Activated gamma-delta T cell (primary cell): ENCODE data around the gene MYL7.

Experiments
- DNase-seq: peaks from one replicate; lab custom pipeline; 2025; lab: John Stamatoyannopoulos, UW

The MYL7 gene

DNA sequence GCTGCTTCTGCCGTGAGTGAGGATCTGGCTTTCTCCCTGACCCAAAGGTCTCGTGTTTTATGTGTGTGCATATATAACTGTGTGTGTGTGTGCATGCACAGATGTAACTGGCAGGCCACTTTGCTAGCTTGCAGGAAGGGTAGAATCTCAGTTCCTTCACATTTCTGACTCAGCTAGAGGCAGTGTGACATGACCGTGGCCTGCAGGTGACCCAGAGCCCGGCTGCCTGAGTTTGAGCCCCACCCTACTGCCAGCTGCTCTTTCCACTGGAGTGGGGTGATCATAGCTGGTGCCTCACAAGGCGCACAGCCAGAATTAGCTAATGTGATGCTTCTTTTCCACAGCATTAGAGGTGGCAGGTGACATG is 9.3 kb upstream of the MYL7 start:
- no peak for DNase-seq

GRCh38 chr7:44149571-44150465 is 8.7 kb upstream of the MYL7 start:
- DNase-seq: no peak

DNA sequence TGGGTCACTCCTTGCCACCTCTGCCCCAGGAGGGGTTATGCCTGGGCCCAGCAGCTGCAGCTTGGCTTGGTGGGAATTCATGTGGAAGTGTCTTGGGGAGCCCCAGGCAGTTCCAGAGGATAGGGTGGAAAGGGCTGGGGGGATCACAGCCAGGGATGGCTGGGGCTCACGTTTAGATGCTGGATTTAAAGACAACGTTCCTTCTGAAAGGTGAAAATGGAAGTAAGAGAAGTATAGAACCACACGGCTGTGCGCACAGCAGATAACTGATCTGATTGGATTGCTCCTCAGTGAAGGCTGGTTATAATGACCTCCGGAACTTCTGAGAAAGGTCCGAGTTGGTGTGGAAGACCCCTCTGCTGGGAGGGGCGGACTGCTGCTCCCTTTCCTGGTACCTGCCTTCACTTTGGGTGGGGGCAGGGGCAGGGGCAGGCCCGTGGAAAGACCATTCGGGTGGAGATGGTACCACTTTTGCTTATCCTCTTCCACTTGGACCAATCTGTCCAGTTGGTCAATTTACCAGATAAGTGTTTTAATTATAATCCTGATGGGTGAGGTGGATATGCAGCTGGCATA is 7.9 kb upstream of the MYL7 start:
- DNase-seq: no peak

DNA sequence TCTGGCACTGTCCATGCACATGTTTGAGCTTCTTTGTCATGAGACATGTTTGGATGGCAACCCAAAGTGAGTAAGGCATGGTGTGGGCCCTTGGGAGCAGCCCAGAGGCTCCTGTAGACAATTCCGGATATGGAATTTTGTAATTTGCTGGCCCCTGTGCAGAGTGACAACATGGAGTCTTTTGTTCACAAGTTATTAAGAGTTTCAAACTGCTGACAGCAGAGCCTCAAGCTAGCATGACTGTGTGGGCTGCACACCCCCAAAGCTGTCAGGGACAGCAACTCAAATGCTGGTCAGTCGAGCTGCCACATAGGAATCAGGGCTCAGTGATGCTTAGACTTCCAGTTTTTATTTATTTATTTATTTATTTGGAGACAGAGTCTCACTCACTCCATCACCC is 7.0 kb upstream of the MYL7 start:
- no peak for DNase-seq

DNA sequence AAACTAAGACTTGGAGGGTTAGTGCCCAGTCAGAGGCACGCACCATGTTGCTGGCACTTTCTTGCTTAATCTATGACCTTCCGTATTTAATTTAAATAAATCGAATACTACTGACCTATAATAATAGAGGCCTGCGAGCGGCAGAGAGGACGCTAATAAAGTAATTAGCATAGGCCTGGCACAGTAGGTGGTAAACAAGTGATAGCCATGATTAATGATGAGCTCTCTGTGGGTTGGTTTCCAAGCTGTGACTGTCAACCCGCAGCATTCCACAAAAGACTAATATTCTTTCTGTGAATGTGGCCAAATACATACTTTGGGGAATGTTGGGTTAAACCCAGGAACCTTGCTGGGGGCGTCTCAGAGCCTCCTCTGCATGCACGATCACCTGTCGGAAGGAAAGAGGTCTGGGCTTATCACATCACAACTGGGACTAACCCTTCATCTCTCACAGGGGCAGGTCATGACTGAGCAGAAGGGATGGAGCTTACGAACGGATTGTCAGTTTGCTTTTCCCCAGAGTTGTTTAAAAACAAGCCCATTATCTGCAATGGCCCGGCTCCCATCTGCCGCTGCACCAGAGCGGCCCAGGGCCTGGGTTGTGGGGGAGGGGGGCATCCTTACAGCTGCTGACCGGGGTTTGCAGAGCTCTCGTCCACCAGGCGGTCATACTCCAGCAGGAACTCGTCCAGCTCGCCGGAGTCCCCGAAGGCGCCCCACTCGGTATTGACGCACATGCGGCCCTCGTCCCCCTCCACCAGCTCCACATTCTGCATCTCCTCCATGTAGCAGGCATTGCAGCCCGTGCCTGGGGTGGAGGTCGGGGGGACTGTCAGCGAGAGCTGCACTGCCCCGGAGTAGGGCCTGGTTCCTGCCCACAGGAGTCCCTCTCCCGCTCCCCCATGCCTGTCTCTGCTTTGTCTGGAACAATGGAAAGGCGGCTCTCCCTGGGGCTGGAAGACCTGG is 6.2 kb upstream of the MYL7 start:
- DNase-seq: no peak

DNA sequence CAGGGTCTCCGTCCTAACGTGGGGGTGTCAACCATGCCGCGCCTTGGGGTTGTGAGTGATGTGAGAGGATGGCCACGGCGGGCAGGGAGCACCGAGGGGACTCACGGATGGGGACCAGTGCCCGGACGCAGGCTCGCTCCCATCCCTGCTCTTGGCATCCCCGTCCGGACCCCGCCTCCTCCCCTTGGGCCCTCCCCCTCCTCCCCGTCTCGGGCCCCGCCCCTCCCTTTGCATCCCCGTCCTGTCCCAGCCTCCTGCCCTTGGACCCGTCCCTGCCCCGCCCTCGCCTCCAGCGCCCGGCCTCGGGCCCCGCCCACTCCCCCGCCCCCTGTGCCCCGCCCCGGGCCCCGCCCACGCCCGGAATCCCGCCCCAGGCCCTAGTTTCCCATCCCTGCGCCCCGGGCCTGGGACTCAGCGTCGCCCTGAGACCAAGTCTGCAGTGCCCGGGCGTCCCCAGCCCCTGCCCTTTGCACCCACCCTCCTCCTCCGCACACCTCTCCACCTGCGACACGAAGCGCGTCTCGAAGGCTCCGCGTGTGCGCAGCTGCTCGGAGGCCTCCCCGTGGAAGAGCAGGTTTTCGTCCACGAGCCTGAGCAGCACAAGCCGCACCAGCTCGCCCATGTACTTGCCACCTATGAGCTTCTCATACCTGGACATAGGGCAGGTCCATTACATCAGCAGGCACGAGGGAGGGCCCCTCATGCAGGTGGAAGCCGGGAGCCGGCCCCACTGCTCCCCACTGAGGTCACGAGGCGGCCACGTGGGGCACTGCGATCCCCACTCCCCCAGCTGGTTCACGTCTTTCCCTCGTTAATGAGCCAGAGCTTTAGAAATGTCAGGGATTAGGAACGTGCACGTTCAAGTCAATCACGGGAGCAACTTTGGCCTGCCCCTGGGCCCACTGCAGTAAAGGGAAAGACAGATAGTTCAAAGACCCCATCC is 5.1 kb upstream of the MYL7 start:
- DNase-seq: peak; percentile 35

DNA sequence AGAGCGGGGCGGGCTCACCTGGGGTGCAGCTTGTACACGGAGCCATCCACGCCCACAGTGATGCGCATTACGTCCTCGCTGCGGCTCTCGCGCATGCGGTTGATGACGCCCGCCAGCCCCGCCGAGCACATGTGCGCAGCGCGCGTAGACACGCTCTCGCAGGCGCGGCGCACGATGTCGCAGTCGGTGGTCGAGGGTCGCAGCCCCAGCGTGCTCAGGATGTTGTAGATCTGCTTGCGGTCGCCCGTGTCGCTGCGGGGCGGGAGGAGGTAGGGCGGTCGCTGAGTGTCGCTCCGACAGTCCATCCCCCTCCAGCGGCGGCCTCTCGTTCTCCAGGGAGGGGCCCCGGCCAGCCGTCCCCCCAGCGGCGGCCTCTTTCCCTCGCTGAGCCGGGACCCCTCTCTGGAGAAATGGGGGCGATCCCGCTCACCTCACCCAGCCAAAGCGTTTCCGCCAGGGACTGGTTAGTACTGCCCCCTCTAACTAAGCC is 4.4 kb upstream of the MYL7 start:
- DNase-seq: peak; percentile 27

- no peak for DNase-seq
Observed at GRCh38 chr7:44144968-44145478, 3.9 kb upstream of the MYL7 start.

DNA sequence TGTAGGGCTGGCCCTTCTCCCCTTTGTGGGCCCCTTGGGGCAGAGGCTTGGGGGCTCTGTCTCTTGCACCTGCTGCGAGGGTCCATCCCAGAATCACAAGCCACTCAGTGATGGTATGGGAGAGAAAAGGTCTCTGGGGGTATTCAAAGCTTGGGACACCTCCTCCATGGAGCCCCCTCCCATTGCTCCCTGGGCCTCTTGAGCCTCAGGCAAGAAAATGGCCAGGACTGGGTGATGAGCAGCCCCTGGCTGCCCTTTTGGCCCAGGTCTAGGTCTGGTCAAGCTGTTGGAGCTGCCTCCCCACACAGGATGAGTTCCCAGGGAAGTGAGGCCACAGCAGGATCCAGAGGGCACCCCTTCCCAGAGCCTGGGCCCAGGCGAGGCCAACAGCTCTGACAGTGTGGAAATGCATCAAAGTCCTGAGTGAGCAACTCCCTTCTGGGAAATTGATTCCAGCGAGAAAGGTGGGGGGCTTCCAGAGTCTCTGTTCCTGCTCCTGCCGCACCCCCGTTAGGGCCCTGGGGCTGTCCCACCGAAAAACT is 3.4 kb upstream of the MYL7 start:
- DNase-seq: no peak

DNA sequence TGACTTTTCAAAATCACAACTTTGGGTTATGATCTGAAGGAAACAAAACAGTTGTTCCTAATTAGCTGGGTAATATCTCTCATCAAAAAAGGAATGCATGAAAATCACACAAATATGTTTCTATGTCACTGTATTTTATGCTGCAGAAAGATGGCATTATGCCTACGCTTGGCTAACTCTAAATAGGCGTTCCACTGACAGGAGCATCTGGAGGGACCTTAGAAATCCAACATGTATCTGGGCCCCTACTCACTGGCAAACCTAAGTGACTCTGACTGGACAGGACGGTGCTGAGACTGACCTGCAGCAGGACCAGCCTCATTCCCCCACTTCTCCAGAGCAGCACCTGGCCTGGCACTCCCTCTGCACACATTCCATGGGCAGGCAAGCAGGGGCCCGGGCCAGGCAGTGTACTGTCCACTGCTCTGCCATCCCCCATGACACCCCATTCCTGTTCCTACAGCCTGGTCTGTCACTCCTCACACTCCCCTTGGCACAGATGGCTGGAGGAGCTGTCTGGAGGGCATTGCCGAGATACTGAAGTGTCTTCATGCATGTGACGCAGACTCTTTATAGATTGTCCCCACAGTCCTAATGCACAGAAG is 2.6 kb upstream of the MYL7 start:
- DNase-seq: no peak

DNA sequence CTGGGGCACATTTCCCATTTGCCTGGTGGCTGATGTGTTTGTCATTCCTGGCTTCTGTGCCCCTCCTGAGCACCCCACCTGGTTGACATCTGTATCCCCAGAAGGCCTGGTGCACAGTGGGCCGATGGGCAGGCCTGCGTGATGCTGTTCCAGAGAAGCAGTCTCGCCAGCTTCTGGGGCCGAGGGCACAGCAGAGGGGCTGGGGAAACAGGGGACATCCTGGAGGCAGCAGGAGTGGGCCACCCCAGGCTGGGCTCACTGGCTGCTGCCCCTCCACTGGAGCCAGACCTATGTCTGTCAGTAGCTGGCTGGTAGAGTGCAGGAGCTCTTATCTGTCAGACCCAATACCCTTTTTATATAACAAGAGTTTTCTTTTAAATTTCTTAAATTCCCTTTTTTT is 896 bp upstream of the MYL7 start:
- DNase-seq: no peak

- no peak for DNase-seq
Observed at GRCh38 chr7:44140341-44140740, 791 bp downstream of the MYL7 start.

DNA sequence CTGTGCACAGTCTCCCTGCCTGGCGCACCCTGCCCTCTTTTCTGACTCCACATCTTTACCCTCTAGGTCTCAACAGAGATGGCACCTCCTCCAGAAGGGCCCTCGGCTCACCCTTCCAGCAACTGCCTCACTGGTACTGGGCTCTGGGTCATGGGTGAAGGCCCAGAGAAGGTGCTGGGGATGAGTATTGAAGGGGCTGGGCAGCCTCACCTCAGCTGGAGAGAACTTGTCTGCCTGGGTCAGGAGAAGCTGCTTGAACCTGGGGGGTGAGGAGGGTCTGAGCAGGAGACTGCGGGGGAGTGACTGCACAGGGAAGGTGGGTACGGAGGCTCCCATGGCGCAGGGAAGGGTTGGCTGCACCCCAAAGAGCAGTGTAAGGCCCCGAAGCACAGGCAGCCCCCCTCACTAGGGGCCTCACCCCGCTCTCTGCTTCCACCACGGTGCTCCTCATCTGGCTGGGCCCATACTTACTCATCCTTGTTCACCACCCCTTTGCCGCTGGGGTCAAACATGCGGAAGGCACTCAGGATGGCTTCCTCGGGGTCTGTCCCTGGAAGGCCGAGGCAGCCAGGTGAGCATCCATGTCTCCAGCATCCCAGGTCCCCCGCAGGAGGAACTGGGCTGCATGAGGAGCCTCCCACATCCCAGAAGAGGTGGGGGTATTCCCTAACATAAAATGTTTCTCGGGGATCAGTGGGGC is 1.7 kb downstream of the MYL7 start:
- no peak for DNase-seq

DNA sequence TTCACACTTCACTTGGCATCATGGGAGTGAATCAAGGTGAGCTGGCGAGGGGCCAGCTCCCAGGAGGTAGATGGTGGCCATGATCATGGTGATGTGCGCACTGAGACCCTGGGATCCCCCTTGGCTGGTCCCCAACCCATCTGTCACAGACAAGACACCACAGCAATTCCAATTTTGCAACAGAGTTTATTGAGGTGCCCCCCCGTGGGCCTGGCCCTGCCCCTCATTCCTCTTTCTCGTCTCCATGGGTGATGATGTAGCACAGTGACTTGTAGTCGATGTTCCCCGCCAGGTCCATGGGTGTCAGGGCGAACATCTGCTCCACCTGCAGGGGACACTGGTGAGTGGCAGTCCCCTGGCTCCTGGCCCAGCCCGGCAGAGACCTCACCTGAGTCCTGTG is 2.4 kb downstream of the MYL7 start:
- no peak for DNase-seq

- DNase-seq: no peak
Observed at GRCh38 chr7:44136731-44137130, 4.4 kb downstream of the MYL7 start.

- no peak for DNase-seq
Observed at GRCh38 chr7:44134943-44135628, 6.0 kb downstream of the MYL7 start.

- DNase-seq: no peak
Observed at GRCh38 chr7:44133295-44133694, 7.8 kb downstream of the MYL7 start.

- DNase-seq: no peak
Observed at GRCh38 chr7:44132039-44132438, 9.1 kb downstream of the MYL7 start.
